Lower lobe of right lung (tissue), 2 donors: ENCODE results near the gene ANKRD12. TPM values are rescaled to one million over a fixed set of nuclear protein-coding genes. Genes with fewer than 3 reads are reported as not detected.

Experiments
- ATAC-seq, 2 donors: fragments of 200-7000 bp; cut with Tn5 transposase; one replicate each; pipeline ENCODE4 v1.9.1; 2020 to 2022; ENCODE audit warnings: mild to moderate bottlenecking in 2 of 2, moderate library complexity in 2 of 2
- DNase-seq: peaks from one replicate; pipeline ENCODE4 v3.0.0-alpha.2; 2020
- H3K27ac ChIP-seq: fragments of 200-600 bp; one replicate; pipeline ENCODE4 v1.8.0; 2022
- H3K27me3 ChIP-seq: fragments of 200-600 bp; one replicate; pipeline ENCODE4 v1.8.0; 2022; ENCODE audit warnings: low read depth
- H3K36me3 ChIP-seq: fragments of 200-600 bp; one replicate; pipeline ENCODE4 v1.8.0; 2022; ENCODE audit warnings: mild to moderate bottlenecking
- H3K4me1 ChIP-seq: fragments of 200-600 bp; one replicate; pipeline ENCODE4 v1.8.0; 2022
- H3K4me3 ChIP-seq: fragments of 200-600 bp; one replicate; pipeline ENCODE4 v1.8.0; 2022; ENCODE audit warnings: mild to moderate bottlenecking
- H3K9me3 ChIP-seq: fragments of 200-600 bp; one replicate; pipeline ENCODE4 v1.8.0; 2022
- CTCF ChIP-seq: fragments of 200-600 bp; IDR thresholded peaks from one replicate; pipeline ENCODE4 v1.8.0; 2022; ENCODE audit warnings: antibody characterized with exemption, mild to moderate bottlenecking
- intact Hi-C: fragments of 100-400 bp; cut with DNase I; formaldehyde crosslinking; loops from one replicate; pipeline ENCODE4 v1.11.0; 2022
- total RNA-seq: library from RNA; stranded (reverse); fragmentation: NEBNext Ultra II Directional; extraction: Animal tissue kit (Norgen Biotek cat#: 25700); gene quantifications from one replicate; pipeline ENCODE4 v1.2.1, GENCODE V29; 2021
- donor health status: DM: no; HTN: yes; CAD: no; lungs with severe emphysema.

Gene ANKRD12
- total RNA-seq, 1 donor from 2014 or later, result 77.7 TPM

- peaks cover 49% of the 10 kb centered on the region for H3K36me3 ChIP-seq
- TF ChIP-seq CTCF, result no peak
- ATAC-seq, result no peak
- H3K4me3 ChIP-seq, result no peak overlapping the region
- intact Hi-C loops, result no loop called here
- H3K27me3 ChIP-seq, result no peaks in the 10 kb centered on the region
- H3K4me1 ChIP-seq, result no peaks in the 10 kb centered on the region
- no peaks in the 10 kb centered on the region for H3K9me3 ChIP-seq
- no peak for DNase-seq
- no peak overlapping the region for H3K27ac ChIP-seq
Observed at GRCh38 chr18:9239720-9240119, 103.1 kb downstream of the ANKRD12 start.

GRCh38 chr18:9240270-9240669 lies 103.7 kb downstream of the ANKRD12 start:
- peaks cover 44% of the 10 kb centered on the region for H3K36me3 ChIP-seq
- no peak for TF ChIP-seq CTCF
- no peaks in the 10 kb centered on the region for H3K27me3 ChIP-seq
- H3K9me3 ChIP-seq, result no peaks in the 10 kb centered on the region
- intact Hi-C loops, result no loop called here
- no peaks in the 10 kb centered on the region for H3K4me1 ChIP-seq
- H3K4me3 ChIP-seq, result no peak overlapping the region
- no peak overlapping the region for H3K27ac ChIP-seq
- no peak for ATAC-seq
- no peak for DNase-seq

- no peak for TF ChIP-seq CTCF
- Histone ChIP-seq H3K4me3 (no peak overlapping the region), H3K36me3 (peaks cover 34% of the 10 kb centered on the region), H3K9me3 (no peaks in the 10 kb centered on the region), H3K27me3 (no peaks in the 10 kb centered on the region), H3K27ac (no peak overlapping the region), H3K4me1 (no peaks in the 10 kb centered on the region)
- intact Hi-C loops, result no loop called here
- DNase-seq, result no peak
- no peak for ATAC-seq
Observed at GRCh38 chr18:9243029-9243428, 106.4 kb downstream of the ANKRD12 start.

- H3K27me3 ChIP-seq, result no peaks in the 10 kb centered on the region
- H3K36me3 ChIP-seq, result peaks cover 26% of the 10 kb centered on the region
- intact Hi-C loops, result no loop called here
- no peak for TF ChIP-seq CTCF
- H3K27ac ChIP-seq, result no peak overlapping the region
- no peaks in the 10 kb centered on the region for H3K4me1 ChIP-seq
- no peak overlapping the region for H3K4me3 ChIP-seq
- DNase-seq (no peak), ATAC-seq (no peak)
- H3K9me3 ChIP-seq, result no peaks in the 10 kb centered on the region
Observed at GRCh38 chr18:9244376-9244775, 107.8 kb downstream of the ANKRD12 start.

GRCh38 chr18:9248661-9249060 lies 112.1 kb downstream of the ANKRD12 start:
- H3K27me3 ChIP-seq, result no peaks in the 10 kb centered on the region
- H3K4me1 ChIP-seq, result no peaks in the 10 kb centered on the region
- H3K4me3 ChIP-seq, result no peak overlapping the region
- no peak overlapping the region for H3K27ac ChIP-seq
- H3K36me3 ChIP-seq, result peaks cover 19% of the 10 kb centered on the region
- H3K9me3 ChIP-seq, result no peaks in the 10 kb centered on the region
- no peak for DNase-seq
- TF ChIP-seq CTCF, result no peak
- ATAC-seq, result no peak
- intact Hi-C loops, result no loop called here

GRCh38 chr18:9249254-9249653 lies 112.7 kb downstream of the ANKRD12 start:
- H3K27me3 ChIP-seq, result no peaks in the 10 kb centered on the region
- no peak overlapping the region for H3K4me3 ChIP-seq
- peaks cover 19% of the 10 kb centered on the region for H3K36me3 ChIP-seq
- TF ChIP-seq CTCF, result no peak
- no peaks in the 10 kb centered on the region for H3K4me1 ChIP-seq
- DNase-seq, result no peak
- ATAC-seq, result no peak
- no peak overlapping the region for H3K27ac ChIP-seq
- no peaks in the 10 kb centered on the region for H3K9me3 ChIP-seq
- intact Hi-C loops, result no loop called here
